SK-N-SH treated with all-trans-retinoic acid at 6 μM for 48 hours (cell line): Measurements from ENCODE around the gene STPG2.

Experiments
- ATAC-seq: fragments of 200-7000 bp; cut with Tn5 transposase; 3 replicates; pipeline ENCODE4 v1.9.1; 2020; ENCODE audit warnings: mild to moderate bottlenecking, moderate library complexity
- ARNTL ChIP-seq: fragments of 450-650 bp; formaldehyde crosslinking; IDR thresholded peaks from 2 replicates; pipeline ENCODE4 v1.5.0; 2020; ENCODE audit warnings: low read depth, mild to moderate bottlenecking, moderate library complexity, borderline replicate concordance
- BACH2 ChIP-seq: fragments of 250-450 bp; sonication (Bioruptor Pico); IDR thresholded peaks from 2 replicates; pipeline ENCODE4 v1.9.0; 2021; ENCODE audit warnings: mild to moderate bottlenecking, borderline replicate concordance
- CREB5 ChIP-seq: fragments of 250-450 bp; sonication (Bioruptor Pico); IDR thresholded peaks from 2 replicates; pipeline ENCODE4 v1.5.1; 2020; ENCODE audit warnings: low read depth, mild to moderate bottlenecking, moderate library complexity
- CSDC2 ChIP-seq: fragments of 250-450 bp; sonication (Bioruptor Pico); IDR thresholded peaks from 2 replicates; pipeline ENCODE4 v1.5.0; 2020; ENCODE audit warnings: mild to moderate bottlenecking, moderate library complexity
- CSRNP3 ChIP-seq: fragments of 250-450 bp; sonication (Bioruptor Pico); IDR thresholded peaks from 2 replicates; pipeline ENCODE4 v1.5.1; 2021; ENCODE audit warnings: mild to moderate bottlenecking, moderate library complexity
- ESRRG ChIP-seq: fragments of 250-450 bp; sonication (Bioruptor Pico); IDR thresholded peaks from 2 replicates; pipeline ENCODE4 v1.6.1; 2021; ENCODE audit warnings: mild to moderate bottlenecking
- GLIS3 ChIP-seq: fragments of 250-450 bp; sonication (Bioruptor Pico); IDR thresholded peaks from 2 replicates; pipeline ENCODE4 v1.5.0; 2020; ENCODE audit warnings: mild to moderate bottlenecking, moderate library complexity
- ISL1 ChIP-seq: fragments of 250-450 bp; sonication (Bioruptor Pico); IDR thresholded peaks from 2 replicates; pipeline ENCODE4 v2.1.2; 2022; ENCODE audit warnings: mild to moderate bottlenecking, moderate library complexity
- OSR1 ChIP-seq: fragments of 250-450 bp; sonication (Bioruptor Pico); IDR thresholded peaks from 2 replicates; pipeline ENCODE4 v1.8.0; 2022; ENCODE audit warnings: moderate library complexity, mild to moderate bottlenecking, inconsistent platforms
- PATZ1 ChIP-seq: fragments of 250-450 bp; sonication (Bioruptor Pico); IDR thresholded peaks from 2 replicates; pipeline ENCODE4 v1.8.0; 2020; ENCODE audit warnings: mild to moderate bottlenecking, moderate library complexity, borderline replicate concordance
- POU6F1 ChIP-seq: fragments of 250-450 bp; sonication (Bioruptor Pico); IDR thresholded peaks from 2 replicates; pipeline ENCODE4 v1.8.0; 2021; ENCODE audit warnings: low read depth, mild to moderate bottlenecking, moderate library complexity, borderline replicate concordance
- RARB ChIP-seq: fragments of 250-450 bp; sonication (Bioruptor Pico); IDR thresholded peaks from 2 replicates; pipeline ENCODE4 v1.8.0; 2021; ENCODE audit warnings: mild to moderate bottlenecking, moderate library complexity
- TCF4 ChIP-seq: fragments of 250-450 bp; sonication (Bioruptor Pico); IDR thresholded peaks from 2 replicates; pipeline ENCODE4 v1.8.0; 2021; ENCODE audit warnings: mild to moderate bottlenecking, moderate library complexity, borderline replicate concordance
- TOX ChIP-seq: fragments of 250-450 bp; sonication (Bioruptor Pico); IDR thresholded peaks from 2 replicates; pipeline ENCODE4 v1.8.0; 2021; ENCODE audit warnings: mild to moderate bottlenecking, moderate library complexity, borderline replicate concordance
- TSHZ2 ChIP-seq: fragments of 250-450 bp; sonication (Bioruptor Pico); IDR thresholded peaks from 2 replicates; pipeline ENCODE4 v1.5.0; 2020; ENCODE audit warnings: mild to moderate bottlenecking, moderate library complexity
- ZFP3 ChIP-seq: fragments of 250-450 bp; sonication (Bioruptor Pico); IDR thresholded peaks from 2 replicates; pipeline ENCODE4 v1.5.0; 2020; ENCODE audit warnings: mild to moderate bottlenecking, moderate library complexity
- ZFP30 ChIP-seq: fragments of 450-650 bp; formaldehyde crosslinking; IDR thresholded peaks from 2 replicates; pipeline ENCODE4 v1.5.0; 2022; ENCODE audit warnings: mild to moderate bottlenecking, moderate library complexity
- ZNF70 ChIP-seq: fragments of 450-650 bp; formaldehyde crosslinking; IDR thresholded peaks from 2 replicates; pipeline ENCODE4 v1.5.0; 2020; ENCODE audit warnings: mild to moderate bottlenecking, moderate library complexity
- ZNF8 ChIP-seq: fragments of 450-650 bp; formaldehyde crosslinking; IDR thresholded peaks from 2 replicates; pipeline ENCODE4 v1.5.0; 2020; ENCODE audit warnings: mild to moderate bottlenecking, moderate library complexity

STPG2 gene

GRCh38 chr4:97762115-97762512, 381.2 kb downstream of the STPG2 start:
- no peak for TF ChIP-seq ZNF70 (CRISPR knock-in tag)
- 0 out of 2 replicates have a peak, but pooled peaks have one; percentile 18 for TF ChIP-seq ISL1 (CRISPR knock-in tag)
- no peak for TF ChIP-seq TCF4 (CRISPR knock-in tag)
- ATAC-seq: no peak

GRCh38 chr4:97761445-97762114, 381.7 kb downstream of the STPG2 start:
- ATAC-seq: peak; percentile 67
- peak; percentile 48; the same call in 1 of the 2 replicates for TF ChIP-seq ISL1 (CRISPR knock-in tag)
- no peak for TF ChIP-seq CSRNP3 (CRISPR knock-in tag)
- TF ChIP-seq ZNF70 (CRISPR knock-in tag): no peak
- no peak for TF ChIP-seq ZFP3 (CRISPR knock-in tag)

GRCh38 chr4:97759785-97760184, 383.5 kb downstream of the STPG2 start:
- TF ChIP-seq ISL1 (CRISPR knock-in tag) (no peak), TSHZ2 (CRISPR knock-in tag) (no peak), TOX (CRISPR knock-in tag) (no peak), OSR1 (CRISPR knock-in tag) (no peak), CREB5 (CRISPR knock-in tag) (no peak), ARNTL (no peak), PATZ1 (CRISPR knock-in tag) (no peak), POU6F1 (no peak)
- no peak for ATAC-seq

GRCh38 chr4:97752599-97752998, 390.7 kb downstream of the STPG2 start:
- ATAC-seq: no peak
- no peak for TF ChIP-seq GLIS3
- no peak for TF ChIP-seq ZNF70 (CRISPR knock-in tag)
- TF ChIP-seq POU6F1: no peak
- TF ChIP-seq OSR1 (CRISPR knock-in tag): no peak
- no peak for TF ChIP-seq PATZ1 (CRISPR knock-in tag)
- TF ChIP-seq CSDC2 (CRISPR knock-in tag): no peak
- TF ChIP-seq ZNF8 (CRISPR knock-in tag): no peak
- no peak for TF ChIP-seq ESRRG (CRISPR knock-in tag)
- TF ChIP-seq ZFP30 (CRISPR knock-in tag): no peak
- TF ChIP-seq BACH2 (CRISPR knock-in tag): no peak
- TF ChIP-seq ARNTL: no peak
- no peak for TF ChIP-seq RARB
- TF ChIP-seq TSHZ2 (CRISPR knock-in tag): no peak
